ENCODE measurements around the gene BNC2.

Gene BNC2

GRCh38 chr9:16414451-16414850, 456.0 kb downstream of the BNC2 start:
- DNase-seq (ENCODE audit: low read depth in 2 of 2): no peak

GRCh38 chr9:16413509-16414016, 456.9 kb downstream of the BNC2 start:
- no peak for DNase-seq (ENCODE audit: low read depth in 2 of 2)

GRCh38 chr9:16412740-16413139, 457.7 kb downstream of the BNC2 start:
- DNase-seq (ENCODE audit: low read depth in 2 of 2): no peak

- DNase-seq (ENCODE audit: low read depth in 2 of 2): no peak
Observed at GRCh38 chr9:16411311-16411710, 459.2 kb downstream of the BNC2 start.

- no peak for DNase-seq (ENCODE audit: low read depth in 2 of 2)
Observed at GRCh38 chr9:16410601-16411280, 459.7 kb downstream of the BNC2 start.

GRCh38 chr9:16407617-16408016, 462.9 kb downstream of the BNC2 start:
- DNase-seq (ENCODE audit: low read depth in 2 of 2): no peak

GRCh38 chr9:16406526-16407225, 463.8 kb downstream of the BNC2 start:
- DNase-seq (ENCODE audit: low read depth in 2 of 2): no peak

- no peak for DNase-seq (ENCODE audit: low read depth in 2 of 2)
Observed at GRCh38 chr9:16405421-16405820, 465.0 kb downstream of the BNC2 start.

- no peak for DNase-seq (ENCODE audit: low read depth in 2 of 2)
Observed at GRCh38 chr9:16401701-16402100, 468.8 kb downstream of the BNC2 start.

GRCh38 chr9:16398691-16399090, 471.8 kb downstream of the BNC2 start:
- no peak for DNase-seq (ENCODE audit: low read depth in 2 of 2)

- DNase-seq (ENCODE audit: low read depth in 2 of 2): no peak
Observed at GRCh38 chr9:16396389-16396788, 474.1 kb downstream of the BNC2 start.

- DNase-seq (ENCODE audit: low read depth in 2 of 2): no peak
Observed at GRCh38 chr9:16391369-16391768, 479.1 kb downstream of the BNC2 start.

- DNase-seq (ENCODE audit: low read depth in 2 of 2): no peak
Observed at GRCh38 chr9:16387382-16387781, 483.1 kb downstream of the BNC2 start.

- DNase-seq (ENCODE audit: low read depth in 2 of 2): no peak
Observed at GRCh38 chr9:16386827-16387077, 483.7 kb downstream of the BNC2 start.

- no peak for DNase-seq (ENCODE audit: low read depth in 2 of 2)
Observed at GRCh38 chr9:16386007-16386826, 484.3 kb downstream of the BNC2 start.

GRCh38 chr9:16385590-16385989, 484.9 kb downstream of the BNC2 start:
- DNase-seq (ENCODE audit: low read depth in 2 of 2): no peak

GRCh38 chr9:16384993-16385392, 485.5 kb downstream of the BNC2 start:
- no peak for DNase-seq (ENCODE audit: low read depth in 2 of 2)

- no peak for DNase-seq (ENCODE audit: low read depth in 2 of 2)
Observed at GRCh38 chr9:16377311-16377710, 493.2 kb downstream of the BNC2 start.

- DNase-seq (ENCODE audit: low read depth in 2 of 2): no peak
Observed at GRCh38 chr9:16371306-16371705, 499.2 kb downstream of the BNC2 start.

- no peak for DNase-seq (ENCODE audit: low read depth in 2 of 2)
Observed at GRCh38 chr9:16370647-16371046, 499.8 kb downstream of the BNC2 start.

GRCh38 chr9:16369427-16369826, 501.0 kb downstream of the BNC2 start:
- DNase-seq (ENCODE audit: low read depth in 2 of 2): no peak

- DNase-seq (ENCODE audit: low read depth in 2 of 2): no peak
Observed at GRCh38 chr9:16368237-16369087, 502.0 kb downstream of the BNC2 start.

Data from activated CD4-positive, alpha-beta T cell treated with anti-CD3 and anti-CD28 coated beads for 24 hours (primary cell).